Thoracic aorta (tissue), 2 donors: ENCODE data around the gene DIP2B. TPM values are rescaled to one million over a fixed set of nuclear protein-coding genes. Genes with fewer than 3 reads are reported as not detected.

Experiments used
- ATAC-seq: fragments of 150-250 bp; one replicate; pipeline ENCODE4 v1.8.0; 2017; ENCODE audit warnings: low read depth; ENCODE audit not compliant: insufficient number of reproducible peaks, low FRiP score
- DNase-seq: peaks from one replicate; pipeline ENCODE4 v3.0.0-alpha.2; 2020; ENCODE audit warnings: low spot score
- H3K27ac ChIP-seq, 2 donors: fragments of 200-600 bp; sonication (generic); 1 replicate in 1 of 2; 2 replicates in 1 of 2; pipeline ENCODE4 v1.5.1; 2016; ENCODE audit warnings: mild to moderate bottlenecking in 2 of 2, moderate library complexity in 2 of 2
- H3K27me3 ChIP-seq: fragments of 200-600 bp; sonication (generic); replicated peaks from 2 replicates; pipeline ENCODE4 v1.6.0; 2016; ENCODE audit warnings: mild to moderate bottlenecking; ENCODE audit not compliant: insufficient read depth
- H3K36me3 ChIP-seq: fragments of 200-600 bp; sonication (generic); one replicate; pipeline ENCODE4 v1.5.1; 2016
- H3K4me1 ChIP-seq, 2 donors: fragments of 200-600 bp; sonication (generic); 1 replicate in 1 of 2; 2 replicates in 1 of 2; pipeline versions ENCODE4 v1.5.1 to v1.6.0; 2016; ENCODE audit warnings: low read depth in 2 of 2, mild to moderate bottlenecking in 1 of 2; ENCODE audit not compliant: control insufficient read depth in 1 of 2
- H3K4me3 ChIP-seq: fragments of 200-600 bp; sonication (generic); 2 replicates; pipeline ENCODE4 v1.5.1; 2016; ENCODE audit warnings: mild to moderate bottlenecking
- H3K9me3 ChIP-seq: fragments of 200-600 bp; sonication (generic); 2 replicates; pipeline ENCODE4 v1.5.1; 2016
- CTCF ChIP-seq: fragments of 200-600 bp; sonication (generic); IDR thresholded peaks from one replicate; pipeline ENCODE4 v1.5.1; 2019; ENCODE audit warnings: antibody characterized with exemption
- total RNA-seq, 2 donors: library from RNA; depleted of rRNA; stranded (reverse); fragments of >200 nt; gene quantifications; one replicate each; pipeline versions ENCODE4 v1.1.0 to v1.2.3, GENCODE V29; 2016

Gene DIP2B
- total RNA-seq, 2 donors from 2014 or later, result 22.3 to 22.9 TPM

DNA sequence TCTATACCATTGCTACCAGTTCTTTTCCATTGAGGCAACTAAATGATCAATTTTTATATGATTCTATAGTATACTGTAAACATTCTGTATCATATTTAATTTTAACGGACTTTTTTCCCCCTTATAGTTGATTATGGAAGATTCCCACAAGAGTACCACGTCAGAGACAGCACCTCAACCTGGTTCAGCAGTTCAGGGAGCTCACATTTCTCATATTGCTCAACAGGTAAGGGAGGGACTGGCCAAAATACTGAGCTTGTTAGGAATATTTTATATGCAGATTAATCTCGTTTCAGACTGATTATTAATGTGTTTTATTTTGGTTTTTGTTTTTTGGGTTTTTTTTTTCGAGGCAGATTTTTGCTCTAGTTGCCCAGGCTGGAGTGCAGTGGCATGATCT, 275.2 kb downstream of the DIP2B start:
- DNase-seq (no peak), ATAC-seq (no peak)
- no peaks in the 10 kb centered on the region for H3K9me3 ChIP-seq
- no peaks in the 10 kb centered on the region for H3K27me3 ChIP-seq
- no peak overlapping the region for H3K4me3 ChIP-seq
- TF ChIP-seq CTCF, result no peak
- no peak overlapping the region for H3K27ac ChIP-seq
- H3K36me3 ChIP-seq, result peaks cover 10% of the 10 kb centered on the region
- H3K4me1 ChIP-seq, result no peaks in the 10 kb centered on the region

GRCh38 chr12:50784501-50784900, 279.7 kb downstream of the DIP2B start:
- TF ChIP-seq CTCF, result no peak
- no peaks in the 10 kb centered on the region for H3K9me3 ChIP-seq
- H3K4me1 ChIP-seq, result peaks cover 0 to 7% of the 10 kb centered on the region in 2 donors
- DNase-seq (no peak), ATAC-seq (no peak)
- no peak overlapping the region for H3K27ac ChIP-seq
- H3K27me3 ChIP-seq, result no peaks in the 10 kb centered on the region
- H3K36me3 ChIP-seq, result peaks cover 10% of the 10 kb centered on the region
- no peak overlapping the region for H3K4me3 ChIP-seq

- Histone ChIP-seq H3K27ac (peak overlapping the region in 1 of 2 donors; percentile 57), H3K4me1 (peaks cover 0 to 7% of the 10 kb centered on the region in 2 donors), H3K9me3 (no peaks in the 10 kb centered on the region), H3K36me3 (peaks cover 10% of the 10 kb centered on the region), H3K4me3 (no peak overlapping the region), H3K27me3 (no peaks in the 10 kb centered on the region)
- no peak for TF ChIP-seq CTCF
- no peak for ATAC-seq
- no peak for DNase-seq
These were observed 280.7 kb downstream of the DIP2B start for GRCh38 chr12:50785406-50786001.

DNA sequence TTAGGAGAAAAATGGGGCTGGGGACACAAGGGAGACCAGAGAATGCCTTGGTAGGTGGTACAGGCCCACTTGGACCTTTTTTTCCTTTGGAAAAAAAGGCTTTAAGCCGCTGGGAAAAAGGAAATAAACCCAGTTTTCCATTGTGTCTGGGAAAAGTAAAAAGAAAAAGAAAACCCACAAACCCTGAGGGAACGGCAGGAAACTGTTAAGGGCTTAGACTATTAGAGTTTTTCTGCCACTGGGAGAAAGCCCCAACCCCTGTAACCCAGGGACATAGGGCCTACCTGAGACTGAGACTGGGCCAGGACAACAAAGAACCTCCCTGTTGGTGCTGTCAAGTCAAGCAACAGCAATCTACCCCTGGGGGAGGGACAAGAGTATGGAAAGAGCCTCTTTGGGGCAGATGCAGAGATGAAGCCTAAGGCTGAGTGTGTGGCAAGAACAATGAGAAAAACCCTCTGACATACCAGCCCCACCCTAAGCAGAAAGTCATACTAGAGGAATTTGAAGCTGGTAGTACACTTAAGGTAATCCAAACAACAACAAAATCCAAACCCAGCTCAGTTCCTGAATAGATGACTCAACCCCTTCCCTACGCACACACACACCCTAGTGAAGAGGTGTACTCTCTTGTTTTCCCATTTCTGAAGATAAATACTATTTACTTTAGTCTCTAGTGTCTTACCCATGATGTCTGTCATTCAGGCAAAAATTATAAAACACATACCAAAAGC, 281.9 kb downstream of the DIP2B start:
- TF ChIP-seq CTCF, result no peak
- H3K27ac ChIP-seq, result peak overlapping the region in 1 of 2 donors; percentile 57
- DNase-seq (no peak), ATAC-seq (no peak)
- H3K27me3 ChIP-seq, result no peaks in the 10 kb centered on the region
- H3K36me3 ChIP-seq, result peaks cover 6% of the 10 kb centered on the region
- H3K9me3 ChIP-seq, result no peaks in the 10 kb centered on the region
- peaks cover 0 to 7% of the 10 kb centered on the region in 2 donors for H3K4me1 ChIP-seq
- no peak overlapping the region for H3K4me3 ChIP-seq

DNA sequence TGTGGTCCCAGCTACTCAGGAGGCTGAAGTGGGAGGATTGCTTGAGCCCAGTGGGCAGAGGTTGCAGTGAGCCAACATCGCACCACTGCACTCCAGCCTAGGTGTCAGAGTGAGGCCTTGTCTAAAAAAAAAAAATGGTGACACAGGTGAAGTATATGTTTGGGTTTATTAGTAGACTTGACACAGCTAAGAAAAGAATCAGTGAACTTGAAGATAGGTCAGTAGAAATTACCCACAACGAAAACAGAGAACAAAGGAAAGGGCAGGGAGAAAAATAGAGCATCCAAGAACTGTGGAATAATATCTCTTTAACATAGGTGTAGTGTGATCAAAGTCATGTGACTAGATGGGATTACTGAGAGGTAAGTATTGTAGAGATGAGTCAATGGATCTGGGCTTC, 282.8 kb downstream of the DIP2B start:
- no peaks in the 10 kb centered on the region for H3K36me3 ChIP-seq
- H3K27ac ChIP-seq, result no peak overlapping the region
- peaks cover 0 to 7% of the 10 kb centered on the region in 2 donors for H3K4me1 ChIP-seq
- no peak for ATAC-seq
- H3K27me3 ChIP-seq, result no peaks in the 10 kb centered on the region
- no peak for TF ChIP-seq CTCF
- H3K9me3 ChIP-seq, result no peaks in the 10 kb centered on the region
- H3K4me3 ChIP-seq, result no peak overlapping the region
- DNase-seq, result no peak
